HUES6 (cell line): Measurements from ENCODE around the gene KCNT1.

Experiments used
- H3K27ac ChIP-seq: 2 replicates; pipeline ENCODE4 v1.7.0; 2013; ENCODE audit warnings: low read depth, mild to moderate bottlenecking, low read length, inconsistent platforms
- H3K27me3 ChIP-seq: 2 replicates; pipeline ENCODE4 v1.6.1; 2013; ENCODE audit warnings: low read length; ENCODE audit not compliant: control insufficient read depth, insufficient read depth
- H3K36me3 ChIP-seq: 2 replicates; pipeline ENCODE4 v1.6.1; 2013; ENCODE audit warnings: low read length; ENCODE audit not compliant: control insufficient read depth, insufficient read depth
- H3K4me1 ChIP-seq: 2 replicates; pipeline ENCODE4 v1.6.1; 2013; ENCODE audit warnings: low read length; ENCODE audit not compliant: control insufficient read depth, insufficient read depth
- H3K4me3 ChIP-seq: 2 replicates; pipeline ENCODE4 v1.5.1; 2013; ENCODE audit warnings: low read depth, low read length
- H3K9ac ChIP-seq: one replicate; pipeline ENCODE4 v1.6.1; 2013; ENCODE audit warnings: mild to moderate bottlenecking, low read length
- H3K9me3 ChIP-seq: 2 replicates; pipeline ENCODE4 v1.6.1; 2013; ENCODE audit warnings: low read depth, low read length; ENCODE audit not compliant: control insufficient read depth, insufficient read depth

Gene KCNT1

GRCh38 chr9:135769489-135770202 is 67.7 kb downstream of the KCNT1 start:
- H3K27me3 ChIP-seq = no peaks in the 10 kb centered on the region
- no peaks in the 10 kb centered on the region for H3K36me3 ChIP-seq
- H3K9me3 ChIP-seq = peaks cover 13% of the 10 kb centered on the region
- H3K4me3 ChIP-seq = no peak overlapping the region
- H3K9ac ChIP-seq = no peak overlapping the region
- H3K27ac ChIP-seq = no peak overlapping the region
- no peaks in the 10 kb centered on the region; the same call in 1 of the 2 replicates for H3K4me1 ChIP-seq

GRCh38 chr9:135770203-135770535 is 68.2 kb downstream of the KCNT1 start:
- H3K36me3 ChIP-seq = no peaks in the 10 kb centered on the region
- H3K27ac ChIP-seq = no peak overlapping the region
- H3K27me3 ChIP-seq = no peaks in the 10 kb centered on the region
- H3K9ac ChIP-seq = no peak overlapping the region
- no peaks in the 10 kb centered on the region; the same call in 1 of the 2 replicates for H3K4me1 ChIP-seq
- H3K4me3 ChIP-seq = no peak overlapping the region
- peaks cover 13% of the 10 kb centered on the region for H3K9me3 ChIP-seq

- peaks cover 11% of the 10 kb centered on the region for H3K9me3 ChIP-seq
- no peaks in the 10 kb centered on the region for H3K27me3 ChIP-seq
- H3K4me3 ChIP-seq = no peak overlapping the region
- H3K4me1 ChIP-seq = no peaks in the 10 kb centered on the region; the same call in 1 of the 2 replicates
- H3K27ac ChIP-seq = no peak overlapping the region
- H3K36me3 ChIP-seq = no peaks in the 10 kb centered on the region
- H3K9ac ChIP-seq = no peak overlapping the region
Measured at GRCh38 chr9:135770771-135771170, 68.8 kb downstream of the KCNT1 start.

GRCh38 chr9:135771401-135772051 is 69.5 kb downstream of the KCNT1 start:
- Histone ChIP-seq H3K36me3 (no peaks in the 10 kb centered on the region), H3K9ac (no peak overlapping the region), H3K27me3 (no peaks in the 10 kb centered on the region), H3K27ac (no peak overlapping the region), H3K4me3 (no peak overlapping the region), H3K4me1 (no peaks in the 10 kb centered on the region; the same call in 1 of the 2 replicates), H3K9me3 (peaks cover 4% of the 10 kb centered on the region; the same call in 1 of the 2 replicates)

GRCh38 chr9:135772056-135772646 is 70.2 kb downstream of the KCNT1 start:
- H3K4me3 ChIP-seq = no peak overlapping the region
- no peaks in the 10 kb centered on the region; the same call in 1 of the 2 replicates for H3K4me1 ChIP-seq
- no peak overlapping the region for H3K9ac ChIP-seq
- H3K9me3 ChIP-seq = no peaks in the 10 kb centered on the region
- no peaks in the 10 kb centered on the region for H3K27me3 ChIP-seq
- H3K27ac ChIP-seq = no peak overlapping the region
- H3K36me3 ChIP-seq = no peaks in the 10 kb centered on the region

- H3K9ac ChIP-seq = no peak overlapping the region
- no peaks in the 10 kb centered on the region; the same call in 1 of the 2 replicates for H3K4me1 ChIP-seq
Measured at GRCh38 chr9:135772702-135773493, 70.9 kb downstream of the KCNT1 start.

GRCh38 chr9:135773530-135774238 is 71.7 kb downstream of the KCNT1 start:
- H3K27ac ChIP-seq = no peak overlapping the region
- no peaks in the 10 kb centered on the region for H3K27me3 ChIP-seq
- no peaks in the 10 kb centered on the region for H3K36me3 ChIP-seq
- no peak overlapping the region for H3K4me3 ChIP-seq
- no peak overlapping the region for H3K9ac ChIP-seq
- no peaks in the 10 kb centered on the region for H3K9me3 ChIP-seq
- no peaks in the 10 kb centered on the region; the same call in 1 of the 2 replicates for H3K4me1 ChIP-seq

More at GRCh38 chr9:135772702-135773493, 70.9 kb downstream of the KCNT1 start:
- H3K36me3 ChIP-seq = no peaks in the 10 kb centered on the region
- no peaks in the 10 kb centered on the region for H3K9me3 ChIP-seq
- H3K4me3 ChIP-seq = no peak overlapping the region
- no peak overlapping the region for H3K27ac ChIP-seq
- H3K27me3 ChIP-seq = no peaks in the 10 kb centered on the region

GRCh38 chr9:135774239-135774747 is 72.3 kb downstream of the KCNT1 start:
- H3K36me3 ChIP-seq = no peaks in the 10 kb centered on the region
- H3K27me3 ChIP-seq = no peaks in the 10 kb centered on the region
- H3K4me1 ChIP-seq = no peaks in the 10 kb centered on the region; the same call in 1 of the 2 replicates
- H3K9ac ChIP-seq = no peak overlapping the region
- H3K4me3 ChIP-seq = no peak overlapping the region
- no peak overlapping the region for H3K27ac ChIP-seq
- no peaks in the 10 kb centered on the region for H3K9me3 ChIP-seq

- no peaks in the 10 kb centered on the region for H3K9me3 ChIP-seq
- H3K4me1 ChIP-seq = no peaks in the 10 kb centered on the region; the same call in 1 of the 2 replicates
- H3K27ac ChIP-seq = no peak overlapping the region
- H3K27me3 ChIP-seq = no peaks in the 10 kb centered on the region
- H3K9ac ChIP-seq = no peak overlapping the region
- H3K36me3 ChIP-seq = no peaks in the 10 kb centered on the region
- H3K4me3 ChIP-seq = no peak overlapping the region
Measured at GRCh38 chr9:135774794-135775525, 73.0 kb downstream of the KCNT1 start.

GRCh38 chr9:135775911-135776310 is 73.9 kb downstream of the KCNT1 start:
- Histone ChIP-seq H3K27me3 (no peaks in the 10 kb centered on the region), H3K36me3 (no peaks in the 10 kb centered on the region), H3K9me3 (no peaks in the 10 kb centered on the region), H3K27ac (no peak overlapping the region), H3K9ac (no peak overlapping the region), H3K4me1 (no peaks in the 10 kb centered on the region; the same call in 1 of the 2 replicates), H3K4me3 (no peak overlapping the region)
